Astrocyte of the cerebellum (primary cell): ENCODE measurements around the gene ARL8A.
"Not testable (repeated sequence)": the region's sequence is repeated elsewhere in the genome, so short reads cannot be mapped to it uniquely, and the experiment has no call there.

ENCODE experiments used
- DNase-seq: peaks from one replicate; pipeline ENCODE4 v3.0.0-alpha.2; 2011; ENCODE audit warnings: low read depth
- H3K4me3 ChIP-seq: 2 replicates; pipeline ENCODE4 v1.5.1; 2011; ENCODE audit warnings: mild to moderate bottlenecking, low read depth, low read length, moderate library complexity
- in situ Hi-C: cut with HindIII; loops from 2 replicates; pipeline ENCODE4 v1.10.0; 2017; ENCODE audit warnings: low sequenced_read_pairs
- TF ChIP-seq, protein P1 (sequence below): IDR thresholded peaks from 2 replicates; pipeline ENCODE4 v1.5.1; 2012; ENCODE audit warnings: low read length, low read depth, moderate library complexity, mild to moderate bottlenecking; ENCODE audit errors: missing control alignments

Gene ARL8A

DNA sequence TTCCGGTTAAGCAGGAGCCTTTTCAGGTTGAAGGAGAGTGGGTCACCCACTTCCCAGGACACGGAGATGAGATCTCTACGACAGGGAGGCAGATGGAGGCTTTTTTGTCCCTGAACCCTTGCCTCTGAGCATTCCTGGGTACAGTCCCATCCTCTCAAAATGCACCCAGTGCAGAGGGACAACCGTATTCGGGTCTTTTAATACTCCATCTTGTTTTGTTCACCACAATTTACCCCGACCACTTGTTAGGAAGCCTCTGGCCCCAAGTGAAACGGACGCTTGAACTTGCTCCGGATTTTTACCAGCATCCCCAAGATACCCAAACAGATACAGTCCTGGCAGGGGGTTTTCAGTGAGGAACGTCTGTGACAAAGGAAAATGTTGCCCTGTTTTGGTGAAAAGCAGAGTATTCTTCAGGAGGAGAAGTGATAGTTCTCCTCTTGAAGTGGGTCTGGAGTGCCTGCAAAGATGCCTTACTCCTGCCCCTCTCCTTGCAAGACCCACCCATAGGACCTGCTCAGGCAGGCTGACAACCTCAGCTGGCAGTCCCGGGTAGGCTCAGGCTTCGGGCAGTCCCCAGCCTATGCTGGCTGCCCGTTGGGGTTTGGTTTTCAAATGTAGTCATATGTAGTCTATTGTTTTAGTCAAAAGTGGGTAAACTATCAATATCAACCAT is 669 bp upstream of the ARL8A start:
- DNase-seq, result no peak
- TF ChIP-seq, protein P1, sequence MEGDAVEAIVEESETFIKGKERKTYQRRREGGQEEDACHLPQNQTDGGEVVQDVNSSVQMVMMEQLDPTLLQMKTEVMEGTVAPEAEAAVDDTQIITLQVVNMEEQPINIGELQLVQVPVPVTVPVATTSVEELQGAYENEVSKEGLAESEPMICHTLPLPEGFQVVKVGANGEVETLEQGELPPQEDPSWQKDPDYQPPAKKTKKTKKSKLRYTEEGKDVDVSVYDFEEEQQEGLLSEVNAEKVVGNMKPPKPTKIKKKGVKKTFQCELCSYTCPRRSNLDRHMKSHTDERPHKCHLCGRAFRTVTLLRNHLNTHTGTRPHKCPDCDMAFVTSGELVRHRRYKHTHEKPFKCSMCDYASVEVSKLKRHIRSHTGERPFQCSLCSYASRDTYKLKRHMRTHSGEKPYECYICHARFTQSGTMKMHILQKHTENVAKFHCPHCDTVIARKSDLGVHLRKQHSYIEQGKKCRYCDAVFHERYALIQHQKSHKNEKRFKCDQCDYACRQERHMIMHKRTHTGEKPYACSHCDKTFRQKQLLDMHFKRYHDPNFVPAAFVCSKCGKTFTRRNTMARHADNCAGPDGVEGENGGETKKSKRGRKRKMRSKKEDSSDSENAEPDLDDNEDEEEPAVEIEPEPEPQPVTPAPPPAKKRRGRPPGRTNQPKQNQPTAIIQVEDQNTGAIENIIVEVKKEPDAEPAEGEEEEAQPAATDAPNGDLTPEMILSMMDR, result no peak
- peak overlapping the region; percentile 86 for H3K4me3 ChIP-seq
- in situ Hi-C loops, result no loop called here

DNA sequence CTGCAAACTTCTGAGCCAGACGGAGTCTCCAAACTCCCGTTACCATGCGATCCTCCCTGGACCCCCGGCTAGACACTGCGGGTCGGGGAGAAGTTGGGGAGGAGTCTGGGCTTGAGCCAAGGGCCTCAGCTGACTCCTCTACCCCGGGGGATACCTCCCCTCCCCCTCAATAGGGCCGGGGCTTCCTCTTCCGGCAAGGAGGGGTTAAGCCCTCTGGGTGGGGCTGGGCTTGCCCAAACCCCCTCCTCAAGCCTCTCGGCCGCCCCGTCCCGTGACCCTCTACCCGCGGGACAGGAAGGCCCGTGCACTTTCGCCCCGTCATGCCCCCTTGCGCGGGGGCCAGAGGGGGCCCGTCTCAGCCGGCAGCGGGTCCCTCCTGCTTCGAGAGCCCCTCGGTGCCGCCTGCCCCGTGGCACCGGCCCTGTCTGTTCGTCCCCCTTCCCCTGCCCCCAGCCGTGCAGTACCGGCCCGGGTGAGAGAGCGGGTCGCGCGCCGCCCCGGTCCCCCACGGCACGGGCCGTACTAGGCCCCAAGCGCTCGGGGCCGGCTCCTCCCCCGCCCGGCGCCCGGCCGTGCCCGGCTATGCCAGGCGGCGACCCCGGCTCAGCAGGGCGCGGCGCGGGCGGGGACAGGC is 652 bp downstream of the ARL8A start:
- TF ChIP-seq, protein P1, result no peak
- in situ Hi-C loops, result no loop called here
- DNase-seq, result no peak
- H3K4me3 ChIP-seq, result peak overlapping the region; percentile 86

DNA sequence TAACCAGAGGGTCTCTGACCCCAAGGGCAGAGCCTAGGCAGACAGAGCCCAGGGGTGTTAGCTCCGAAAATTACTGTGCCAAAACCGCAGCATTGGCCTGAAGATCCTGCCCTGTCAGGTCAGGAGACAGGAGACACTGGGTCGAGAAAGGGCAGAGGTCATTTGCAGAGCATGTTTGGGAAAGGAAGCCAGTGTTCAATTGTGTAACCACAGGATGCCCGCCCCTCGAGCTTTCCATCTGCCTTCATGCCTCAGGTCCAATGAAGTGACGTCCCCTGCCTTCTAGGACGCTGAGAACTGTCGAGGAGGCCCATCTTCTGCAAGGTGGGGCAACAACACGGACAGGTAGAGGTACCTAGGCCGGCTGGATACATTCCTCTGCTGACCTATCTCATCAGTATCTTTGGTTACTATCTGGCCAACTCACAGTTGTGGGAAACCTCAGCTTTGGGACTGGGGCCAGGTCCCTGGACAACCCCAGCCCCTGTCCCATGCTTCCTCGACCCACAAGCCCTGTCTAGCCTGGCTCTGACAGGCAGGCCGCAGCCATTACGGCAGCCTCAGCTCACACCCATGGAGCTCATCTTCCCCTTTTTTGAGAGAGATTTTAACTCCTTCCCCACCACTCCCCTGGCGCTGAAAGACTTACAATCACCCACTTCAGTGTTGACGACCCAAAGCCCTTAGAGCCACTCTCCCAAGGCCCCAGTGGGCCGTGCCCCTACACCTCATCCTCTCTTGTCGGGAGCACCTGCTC is 1.3 kb downstream of the ARL8A start:
- in situ Hi-C loops, result no loop called here
- peak overlapping the region; percentile 86 for H3K4me3 ChIP-seq
- no peak for DNase-seq
- TF ChIP-seq, protein P1, result no peak

DNA sequence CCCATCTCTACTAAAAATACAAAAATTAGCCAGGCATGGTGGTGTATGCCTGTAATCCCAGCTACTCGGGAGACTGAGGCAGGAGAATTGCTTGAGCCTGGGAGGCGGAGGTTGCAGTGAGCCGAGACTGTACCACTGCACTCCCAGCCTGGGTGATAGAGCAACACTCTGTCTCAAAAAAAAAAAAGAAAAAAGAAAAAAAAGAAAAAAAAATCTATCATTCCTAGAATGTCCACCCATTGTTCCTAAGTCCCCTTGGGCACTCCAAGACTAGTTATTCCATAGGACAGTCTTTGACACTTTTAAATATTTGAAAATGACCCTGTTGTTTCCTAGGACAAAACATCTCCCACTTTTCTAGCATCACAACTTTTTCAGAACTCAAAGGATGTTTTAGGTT is 3.1 kb downstream of the ARL8A start:
- H3K4me3 ChIP-seq, DNase-seq, in situ Hi-C loops: not testable (repeated sequence)

DNA sequence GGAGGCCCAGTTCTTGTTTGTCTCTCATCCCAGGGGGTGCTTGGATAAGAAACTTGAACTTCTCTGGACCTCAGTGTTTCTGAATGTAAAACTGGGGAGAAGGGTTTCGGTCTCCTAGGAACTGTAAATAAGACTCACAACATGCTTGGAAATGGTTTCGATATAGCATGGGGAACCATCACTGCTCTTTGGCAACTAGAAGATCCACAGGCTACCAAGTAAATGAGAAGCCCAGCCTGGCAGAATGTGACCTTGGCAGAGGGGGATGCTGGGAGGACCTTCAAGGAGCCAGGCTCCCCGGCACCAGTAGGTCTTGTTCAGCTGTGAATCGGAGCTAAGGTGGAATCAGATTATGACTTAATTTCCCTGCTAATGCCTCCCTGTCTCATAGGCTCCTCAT is 3.7 kb downstream of the ARL8A start:
- TF ChIP-seq, protein P1, result no peak
- H3K4me3 ChIP-seq, result no peak overlapping the region
- in situ Hi-C loops, result no loop called here
- no peak for DNase-seq

DNA sequence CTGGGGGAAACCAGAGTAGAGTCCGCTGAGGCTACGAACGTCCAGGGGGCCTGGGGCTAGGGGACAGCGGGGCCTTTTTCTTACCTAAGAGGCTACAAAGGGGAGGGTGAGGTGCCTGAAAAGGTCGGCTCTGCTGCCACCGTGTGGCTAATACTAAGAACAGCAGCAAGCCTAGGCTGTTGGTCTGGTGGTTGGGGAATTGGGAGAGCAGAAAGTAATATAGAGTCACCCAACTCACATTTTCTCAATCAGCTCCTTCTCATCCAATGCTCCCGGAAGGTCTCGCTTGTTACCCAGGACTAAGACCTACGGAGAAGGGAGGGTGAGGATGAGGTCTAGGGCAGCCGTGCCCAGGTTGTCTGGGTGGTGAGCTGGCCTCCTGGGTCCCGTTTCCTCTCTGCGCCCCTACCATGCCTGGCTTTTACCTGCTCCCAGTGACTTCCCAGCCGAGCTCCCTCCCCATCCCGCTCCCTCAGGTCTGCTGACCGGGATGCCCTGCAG is 9.3 kb downstream of the ARL8A start:
- TF ChIP-seq, protein P1, result peak; percentile 86
- H3K4me3 ChIP-seq, result no peak overlapping the region
- DNase-seq, result peak; percentile 45
- in situ Hi-C loops, result no loop called here

DNA sequence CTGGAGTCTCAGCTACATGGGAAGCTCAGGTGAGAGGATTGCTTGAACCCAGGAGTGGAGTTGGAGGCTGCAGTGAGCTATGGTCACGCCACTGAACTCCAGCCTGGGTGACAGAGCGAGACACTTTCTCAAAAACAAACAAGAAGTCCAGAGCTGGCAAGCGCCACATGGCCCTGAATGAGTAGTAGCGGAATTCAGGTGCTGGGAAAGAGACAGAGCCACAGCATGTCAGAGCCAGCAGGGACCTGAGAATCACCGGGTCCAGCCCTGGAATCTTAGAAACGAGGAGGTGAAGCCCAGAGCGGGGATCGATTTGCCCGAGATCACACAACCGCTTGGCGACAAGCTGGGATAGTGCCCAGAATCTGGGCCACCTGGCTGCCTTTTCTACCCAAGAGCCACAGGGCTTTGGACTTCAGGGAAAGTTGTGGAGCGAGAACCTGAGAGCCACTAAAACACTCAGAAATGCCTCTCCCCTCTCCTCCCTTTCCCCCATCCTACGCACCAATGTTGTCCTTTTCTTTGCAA is 9.8 kb downstream of the ARL8A start:
- H3K4me3 ChIP-seq, result no peak overlapping the region
- no peak for DNase-seq
- TF ChIP-seq, protein P1, result no peak
- in situ Hi-C loops, result no loop called here
